Hepatocyte (in vitro differentiated cells): Measurements from ENCODE around the gene DNAH7. TPM values are rescaled to one million over a fixed set of nuclear protein-coding genes. Genes with fewer than 3 reads are reported as not detected.

Experiments
- DNase-seq: peaks from one replicate; pipeline ENCODE4 v3.0.0-alpha.2; 2016; ENCODE audit warnings: low spot score
- H2AFZ ChIP-seq: fragments of 200-600 bp; sonication (generic); 2 replicates; pipeline ENCODE4 v1.6.0; 2016; ENCODE audit warnings: antibody characterized with exemption, mild to moderate bottlenecking
- H3K27ac ChIP-seq: fragments of 200-600 bp; sonication (generic); 2 replicates; pipeline ENCODE4 v1.5.1; 2016; ENCODE audit warnings: mild to moderate bottlenecking
- H3K27me3 ChIP-seq: fragments of 200-600 bp; sonication (generic); 2 replicates; pipeline ENCODE4 v1.6.1; 2016
- H3K36me3 ChIP-seq: fragments of 200-600 bp; sonication (generic); replicated peaks from 2 replicates; pipeline ENCODE4 v1.5.1; 2016; ENCODE audit warnings: low read depth; ENCODE audit not compliant: insufficient read depth
- H3K4me1 ChIP-seq: fragments of 200-600 bp; sonication (generic); 2 replicates; pipeline ENCODE4 v1.5.1; 2016; ENCODE audit warnings: mild to moderate bottlenecking, moderate library complexity; ENCODE audit not compliant: insufficient read depth
- H3K4me2 ChIP-seq: fragments of 200-600 bp; sonication (generic); 2 replicates; pipeline ENCODE4 v1.6.0; 2016
- H3K4me3 ChIP-seq: fragments of 200-600 bp; sonication (generic); 2 replicates; pipeline ENCODE4 v1.5.1; 2016; ENCODE audit warnings: mild to moderate bottlenecking
- H3K79me2 ChIP-seq: fragments of 200-600 bp; sonication (generic); 2 replicates; pipeline ENCODE4 v1.6.0; 2017; ENCODE audit warnings: mild to moderate bottlenecking
- H3K9me2 ChIP-seq: fragments of 200-600 bp; sonication (generic); replicated peaks from 2 replicates; pipeline ENCODE4 v1.6.0; 2017; ENCODE audit warnings: mild to moderate bottlenecking; ENCODE audit not compliant: insufficient read depth
- H3K9me3 ChIP-seq: fragments of 200-600 bp; sonication (generic); 2 replicates; pipeline ENCODE4 v1.5.1; 2016; ENCODE audit warnings: low read depth, mild to moderate bottlenecking
- H4K20me1 ChIP-seq: fragments of 200-600 bp; sonication (generic); 2 replicates; pipeline ENCODE4 v1.6.0; 2016; ENCODE audit warnings: mild to moderate bottlenecking; ENCODE audit not compliant: insufficient read depth, poor library complexity, severe bottlenecking
- EZH2 ChIP-seq: fragments of 200-600 bp; sonication (generic); IDR thresholded peaks from 2 replicates; pipeline ENCODE4 v1.6.1; 2016; ENCODE audit warnings: antibody characterized with exemption, mild to moderate bottlenecking, borderline replicate concordance
- EZH2phosphoT487 ChIP-seq: fragments of 200-600 bp; sonication (generic); IDR thresholded peaks from one replicate; pipeline ENCODE4 v1.6.1; 2018; ENCODE audit warnings: antibody characterized with exemption, mild to moderate bottlenecking, low read depth, moderate library complexity; ENCODE audit not compliant: unreplicated experiment, severe bottlenecking
- WGBS: methylation state at CpG from one replicate; pipeline ENCODE4 v1.1.6; 2016; ENCODE audit warnings: low lambda C conversion rate; ENCODE audit errors: missing lambda C conversion rate; 5-methylcytosine and 5-hydroxymethylcytosine counted together
- polyA plus RNA-seq: library from polyadenylated mRNA; unstranded; fragments of >200 nt; fragmentation: Nextera tagmentation; extraction: Ambion mirVana; gene quantifications from 2 replicates; pipeline ENCODE4 v1.2.1, GENCODE V29; 2016
- total RNA-seq: library from RNA; depleted of rRNA; stranded (reverse); fragments of >200 nt; gene quantifications from 2 replicates; pipeline ENCODE4 v1.2.3, GENCODE V29; 2014
- TF ChIP-seq, protein P1 (sequence below): fragments of 200-600 bp; sonication (generic); IDR thresholded peaks from 2 replicates; pipeline ENCODE4 v1.5.1; 2016; ENCODE audit warnings: antibody characterized with exemption, mild to moderate bottlenecking; ENCODE audit not compliant: poor library complexity

Gene DNAH7
- total and polyA plus RNA-seq, 2 experiments from 2014 or later: 0.29 to 1.2 TPM

DNA sequence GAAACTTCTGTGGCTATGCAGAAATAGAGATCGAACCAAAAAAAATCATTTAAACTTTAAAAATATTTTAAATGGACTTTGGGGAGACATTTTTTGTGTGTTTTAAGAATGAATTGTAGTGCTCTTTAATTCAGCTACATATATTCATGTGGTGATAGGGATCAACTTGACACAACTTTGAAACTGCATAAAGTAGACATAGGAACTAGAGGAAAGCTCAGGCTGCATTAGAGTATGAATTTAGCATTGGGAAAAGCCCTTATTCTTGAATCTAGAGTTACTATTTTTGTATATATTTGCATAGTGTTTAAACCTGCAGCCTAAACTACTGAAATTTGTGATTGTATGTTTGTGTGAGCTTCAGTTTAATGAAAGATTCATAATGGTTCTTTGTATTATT lies 333.3 kb downstream of the DNAH7 start:
- no peak for DNase-seq
- no peak overlapping the region for H3K27ac ChIP-seq
- no peak overlapping the region for H2AFZ ChIP-seq
- no peak overlapping the region for H3K4me2 ChIP-seq
- no peaks in the 10 kb centered on the region for H3K9me2 ChIP-seq
- no peaks in the 10 kb centered on the region for H3K79me2 ChIP-seq
- no peaks in the 10 kb centered on the region for H3K9me3 ChIP-seq
- no peaks in the 10 kb centered on the region for H3K4me1 ChIP-seq
- no peak overlapping the region for H3K4me3 ChIP-seq
- H4K20me1 ChIP-seq: no peaks in the 10 kb centered on the region
- 100% methylated on average over 1 of the region's 1 CpG for WGBS
- peaks cover 4% of the 10 kb centered on the region for H3K36me3 ChIP-seq
- TF ChIP-seq EZH2phosphoT487: no peak
- TF ChIP-seq EZH2: no peak
- TF ChIP-seq, protein P1, sequence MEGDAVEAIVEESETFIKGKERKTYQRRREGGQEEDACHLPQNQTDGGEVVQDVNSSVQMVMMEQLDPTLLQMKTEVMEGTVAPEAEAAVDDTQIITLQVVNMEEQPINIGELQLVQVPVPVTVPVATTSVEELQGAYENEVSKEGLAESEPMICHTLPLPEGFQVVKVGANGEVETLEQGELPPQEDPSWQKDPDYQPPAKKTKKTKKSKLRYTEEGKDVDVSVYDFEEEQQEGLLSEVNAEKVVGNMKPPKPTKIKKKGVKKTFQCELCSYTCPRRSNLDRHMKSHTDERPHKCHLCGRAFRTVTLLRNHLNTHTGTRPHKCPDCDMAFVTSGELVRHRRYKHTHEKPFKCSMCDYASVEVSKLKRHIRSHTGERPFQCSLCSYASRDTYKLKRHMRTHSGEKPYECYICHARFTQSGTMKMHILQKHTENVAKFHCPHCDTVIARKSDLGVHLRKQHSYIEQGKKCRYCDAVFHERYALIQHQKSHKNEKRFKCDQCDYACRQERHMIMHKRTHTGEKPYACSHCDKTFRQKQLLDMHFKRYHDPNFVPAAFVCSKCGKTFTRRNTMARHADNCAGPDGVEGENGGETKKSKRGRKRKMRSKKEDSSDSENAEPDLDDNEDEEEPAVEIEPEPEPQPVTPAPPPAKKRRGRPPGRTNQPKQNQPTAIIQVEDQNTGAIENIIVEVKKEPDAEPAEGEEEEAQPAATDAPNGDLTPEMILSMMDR: no peak
- H3K27me3 ChIP-seq: no peaks in the 10 kb centered on the region

DNA sequence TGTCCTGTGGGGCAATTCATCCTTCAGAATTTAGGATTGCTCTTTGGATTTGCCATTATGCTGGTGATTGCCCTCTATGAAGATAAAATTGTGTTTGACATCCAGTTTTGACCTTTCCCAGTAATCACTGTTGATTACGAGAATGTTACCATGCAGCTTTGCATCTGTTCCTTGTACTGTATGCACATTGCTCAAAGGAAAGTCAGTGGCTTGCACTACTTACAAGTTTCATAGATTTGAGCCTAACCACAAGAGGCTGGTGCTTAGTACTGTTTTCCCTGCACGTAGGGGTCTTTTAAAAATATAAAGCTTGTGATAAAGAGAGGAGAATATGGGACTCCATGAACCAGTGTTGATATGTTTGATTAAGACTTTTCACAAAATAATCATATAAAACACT lies 333.7 kb downstream of the DNAH7 start:
- no peaks in the 10 kb centered on the region for H3K27me3 ChIP-seq
- no peaks in the 10 kb centered on the region for H4K20me1 ChIP-seq
- H3K4me1 ChIP-seq: no peaks in the 10 kb centered on the region
- no peak overlapping the region for H3K4me3 ChIP-seq
- no peak overlapping the region for H3K27ac ChIP-seq
- TF ChIP-seq, protein P1: no peak
- TF ChIP-seq EZH2phosphoT487 (no peak), EZH2 (no peak)
- H3K4me2 ChIP-seq: no peak overlapping the region
- 87% methylated on average over 2 of the region's 2 CpGs for WGBS
- DNase-seq: no peak
- no peak overlapping the region for H2AFZ ChIP-seq
- H3K79me2 ChIP-seq: no peaks in the 10 kb centered on the region
- no peaks in the 10 kb centered on the region for H3K9me2 ChIP-seq
- peaks cover 4% of the 10 kb centered on the region for H3K36me3 ChIP-seq
- H3K9me3 ChIP-seq: no peaks in the 10 kb centered on the region

DNA sequence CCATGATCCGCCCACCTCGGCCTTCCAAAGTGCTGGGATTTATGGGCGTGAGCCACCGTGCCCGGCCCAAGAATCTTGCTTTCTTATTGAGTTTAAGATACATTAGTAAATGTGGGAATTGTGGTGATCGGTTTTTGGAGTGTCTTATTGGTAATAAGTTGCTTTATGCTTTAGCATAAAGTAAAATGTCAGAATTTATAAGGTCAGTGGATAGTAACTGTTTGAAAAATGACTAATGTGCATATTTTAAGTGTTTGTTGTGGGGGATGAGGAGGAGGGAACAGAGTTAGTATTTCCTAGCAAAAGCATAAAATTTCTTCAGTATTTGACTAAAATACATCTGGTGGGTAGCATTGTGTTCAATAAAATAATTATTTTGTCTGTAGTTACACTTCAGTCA lies 334.2 kb downstream of the DNAH7 start:
- Histone ChIP-seq H2AFZ (no peak overlapping the region), H3K9me3 (no peaks in the 10 kb centered on the region), H3K36me3 (peaks cover 4% of the 10 kb centered on the region), H4K20me1 (no peaks in the 10 kb centered on the region), H3K27ac (no peak overlapping the region), H3K9me2 (no peaks in the 10 kb centered on the region), H3K27me3 (no peaks in the 10 kb centered on the region), H3K4me2 (no peak overlapping the region), H3K79me2 (no peaks in the 10 kb centered on the region), H3K4me1 (no peaks in the 10 kb centered on the region), H3K4me3 (no peak overlapping the region)
- no peak for TF ChIP-seq EZH2phosphoT487
- TF ChIP-seq, protein P1: no peak
- no peak for TF ChIP-seq EZH2
- WGBS: 94% methylated on average over 6 of the region's 6 CpGs
- no peak for DNase-seq

DNA sequence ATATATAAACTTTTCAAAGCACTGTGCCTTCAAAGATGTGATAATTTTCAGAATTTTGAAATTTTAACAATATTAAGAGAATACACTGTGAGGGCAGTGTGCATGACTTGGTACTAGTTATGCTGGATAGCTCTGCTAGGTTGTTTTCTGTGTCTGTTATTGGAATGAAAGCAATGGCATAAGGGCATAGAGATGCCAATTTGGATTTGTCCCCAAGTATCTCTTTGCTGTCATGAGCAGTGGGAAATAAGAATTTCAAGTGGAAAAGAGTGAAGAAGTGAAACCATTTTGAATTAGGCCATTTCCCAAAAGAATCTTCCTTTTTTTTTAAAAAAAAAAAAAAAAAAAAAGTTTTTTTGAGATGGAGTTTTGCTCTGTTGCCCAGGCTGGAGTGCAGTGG lies 334.8 kb downstream of the DNAH7 start:
- H3K9me3 ChIP-seq: no peaks in the 10 kb centered on the region
- no peaks in the 10 kb centered on the region for H4K20me1 ChIP-seq
- no peak overlapping the region for H3K4me2 ChIP-seq
- H3K27me3 ChIP-seq: no peaks in the 10 kb centered on the region
- no peak for DNase-seq
- no peak overlapping the region for H3K27ac ChIP-seq
- H3K36me3 ChIP-seq: peaks cover 4% of the 10 kb centered on the region
- no peaks in the 10 kb centered on the region for H3K4me1 ChIP-seq
- H3K79me2 ChIP-seq: no peaks in the 10 kb centered on the region
- no peak overlapping the region for H2AFZ ChIP-seq
- H3K4me3 ChIP-seq: no peak overlapping the region
- no peaks in the 10 kb centered on the region for H3K9me2 ChIP-seq
- TF ChIP-seq EZH2: no peak
- TF ChIP-seq EZH2phosphoT487: no peak
- TF ChIP-seq, protein P1: no peak
